T-helper 22 cell (primary cell): ENCODE results near the gene C10orf71.

Experiments
- DNase-seq: peaks from one replicate; pipeline ENCODE4 v3.0.0-alpha.2; 2020; ENCODE audit warnings: low read depth

The C10orf71 gene

DNA sequence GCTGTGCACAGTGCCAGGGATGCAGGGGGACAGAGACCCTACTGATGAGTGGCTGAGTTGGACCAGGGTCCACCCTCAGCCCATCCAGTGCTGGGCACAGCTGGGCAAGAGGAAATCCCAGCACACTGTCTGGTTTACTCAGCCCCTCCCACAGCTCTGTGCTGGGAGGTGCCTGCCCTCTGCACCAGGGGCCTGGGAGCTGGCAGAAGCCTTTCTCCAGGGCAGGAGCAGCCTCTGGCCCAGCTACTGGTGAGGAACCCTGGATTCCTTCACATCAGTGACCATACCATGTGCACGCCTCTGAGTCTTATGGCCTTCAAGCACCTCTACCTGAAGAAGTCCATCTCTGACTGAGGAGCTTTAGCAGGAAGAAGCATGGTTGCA, 25.9 kb upstream of the C10orf71 start:
- DNase-seq = no peak

DNA sequence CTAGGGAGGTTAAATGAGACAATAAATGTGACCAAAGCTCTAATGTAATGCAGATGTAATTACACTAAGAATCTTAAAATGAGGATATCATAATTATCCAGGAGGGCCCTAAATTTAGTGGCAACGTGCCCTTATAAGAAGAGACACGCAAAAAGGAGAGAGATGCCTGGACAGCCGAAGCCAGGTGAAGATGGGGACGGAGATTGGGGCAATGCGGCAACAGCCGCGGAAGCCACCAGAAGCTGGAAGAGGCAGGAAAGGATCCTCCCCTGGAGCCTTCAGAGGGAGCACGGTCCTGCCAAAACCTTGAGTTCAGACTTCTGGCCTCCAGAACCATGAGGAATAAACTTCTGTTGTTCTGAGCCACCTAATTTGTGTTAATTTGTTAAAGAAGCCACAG, 25.3 kb upstream of the C10orf71 start:
- DNase-seq = no peak

GRCh38 chr10:49274886-49275285, 24.1 kb upstream of the C10orf71 start:
- DNase-seq = no peak

DNA sequence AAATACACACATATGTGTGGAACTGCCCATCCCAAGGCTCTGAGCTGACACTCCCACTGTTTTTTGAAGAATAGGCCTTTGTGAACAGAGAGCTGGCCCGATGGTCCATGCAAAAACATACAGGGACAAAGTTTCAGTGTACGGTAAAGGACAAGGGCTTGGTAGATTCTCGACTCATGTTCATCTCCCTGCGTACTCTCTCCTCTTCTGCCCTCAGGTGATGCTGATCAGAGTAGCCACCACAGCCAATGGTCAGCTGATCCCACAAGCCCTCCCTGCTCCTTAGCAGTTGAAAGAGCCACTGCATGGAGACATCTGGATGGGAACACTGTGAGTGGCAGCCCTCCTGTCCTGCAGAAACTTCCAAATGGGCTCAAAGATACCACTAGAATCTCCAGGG, 23.1 kb upstream of the C10orf71 start:
- DNase-seq = no peak

DNA sequence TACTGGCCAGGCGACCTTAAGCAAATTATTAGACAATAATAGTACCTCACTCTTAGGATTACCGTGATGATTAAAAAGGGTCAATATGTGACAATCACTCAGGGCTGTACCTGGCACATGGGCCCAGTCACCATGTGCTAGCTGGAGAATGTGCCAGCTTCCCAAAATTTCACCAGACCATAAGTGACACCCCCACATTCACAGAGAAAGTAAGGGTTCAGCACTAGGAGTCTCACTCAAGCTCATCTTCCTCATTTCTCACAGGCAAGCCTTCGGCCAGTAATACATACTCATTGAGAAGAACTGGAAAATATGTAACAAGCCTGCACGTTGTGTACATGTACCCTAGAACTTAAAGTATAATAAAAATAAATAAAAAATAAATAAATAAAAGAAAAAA, 22.4 kb upstream of the C10orf71 start:
- no peak for DNase-seq

GRCh38 chr10:49277973-49278372, 21.0 kb upstream of the C10orf71 start:
- DNase-seq = no peak

- no peak for DNase-seq
Measured at GRCh38 chr10:49278497-49278981, 20.4 kb upstream of the C10orf71 start.

DNA sequence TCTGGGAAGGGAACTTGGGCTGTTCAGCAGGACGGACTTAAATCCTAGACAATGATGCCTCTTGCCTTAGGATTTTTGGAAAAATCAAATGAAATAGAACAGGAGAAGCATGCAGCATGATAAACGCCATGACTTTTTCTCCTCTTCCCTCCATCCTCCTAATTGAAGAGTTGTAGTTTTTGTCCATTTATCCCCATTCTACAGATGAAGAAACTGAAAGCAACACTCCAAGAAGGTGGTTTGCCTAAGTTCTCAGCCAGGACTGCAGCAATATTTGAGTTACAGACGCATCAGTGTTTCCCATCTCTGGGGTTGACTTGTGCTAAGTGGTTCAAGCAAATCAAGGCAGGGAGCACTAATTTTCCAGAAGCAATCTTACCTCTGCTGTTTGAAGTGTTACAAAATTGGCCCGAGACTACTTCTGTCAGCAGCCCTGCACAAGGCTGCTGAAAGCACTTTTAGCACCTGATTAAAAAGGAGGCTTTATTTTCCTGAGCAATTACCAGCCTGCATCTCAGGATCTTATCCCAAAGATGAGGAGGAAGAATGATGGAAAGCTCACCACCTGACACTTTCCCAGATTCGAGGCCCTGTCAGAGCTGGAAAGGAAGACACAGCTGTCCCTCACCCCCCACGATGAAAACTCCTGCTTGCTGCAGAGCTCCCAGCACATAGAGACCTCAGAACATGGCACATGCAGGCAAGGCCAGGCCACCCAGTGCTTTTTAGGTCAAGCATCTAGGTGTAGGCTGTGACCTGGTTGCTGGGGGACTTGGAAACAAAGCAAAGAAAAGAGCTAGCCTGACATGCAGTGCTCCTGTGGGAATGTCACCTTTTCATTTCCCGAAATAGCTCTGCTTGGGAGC, 19.7 kb upstream of the C10orf71 start:
- no peak for DNase-seq

DNA sequence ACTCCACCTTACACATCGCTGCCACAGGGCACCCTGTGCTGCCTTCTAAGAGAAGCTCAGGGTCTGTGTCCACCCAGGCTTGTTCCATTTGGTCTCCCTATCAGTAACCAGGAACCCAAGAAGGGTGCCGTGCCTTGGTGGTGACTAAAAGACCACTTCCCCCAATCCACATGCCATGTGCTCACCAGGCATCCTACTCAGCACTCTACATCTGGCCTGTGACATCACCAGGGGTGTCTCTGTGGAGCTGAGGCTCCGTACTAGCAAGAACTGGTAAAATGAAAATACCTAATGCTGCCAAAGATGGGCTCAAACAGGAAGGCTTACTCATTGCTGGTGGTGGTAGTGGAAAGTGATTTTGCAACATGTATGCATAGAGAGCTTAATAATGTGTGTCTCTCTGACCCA, 19.0 kb upstream of the C10orf71 start:
- no peak for DNase-seq

GRCh38 chr10:49281461-49281860, 17.5 kb upstream of the C10orf71 start:
- DNase-seq = no peak

DNA sequence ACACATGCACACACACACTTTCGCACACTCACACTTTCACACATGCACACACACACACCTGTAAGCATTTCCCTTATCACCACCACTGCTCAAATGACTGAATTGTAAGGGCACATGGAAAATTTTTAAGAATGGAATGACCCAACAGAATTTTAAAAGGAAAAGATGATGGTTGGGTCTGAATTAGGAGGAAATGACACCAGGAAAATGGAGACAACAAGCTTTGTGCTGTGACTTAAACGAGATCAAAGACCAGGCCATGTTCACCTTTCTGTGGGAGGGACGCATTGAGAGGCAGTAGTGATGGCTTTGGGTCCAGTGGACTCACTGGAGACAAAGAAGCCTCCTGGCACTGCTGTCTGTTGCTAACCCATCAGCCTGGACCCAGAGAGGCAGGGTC, 16.7 kb upstream of the C10orf71 start:
- DNase-seq = no peak

GRCh38 chr10:49282879-49283341, 16.1 kb upstream of the C10orf71 start:
- DNase-seq = no peak

DNA sequence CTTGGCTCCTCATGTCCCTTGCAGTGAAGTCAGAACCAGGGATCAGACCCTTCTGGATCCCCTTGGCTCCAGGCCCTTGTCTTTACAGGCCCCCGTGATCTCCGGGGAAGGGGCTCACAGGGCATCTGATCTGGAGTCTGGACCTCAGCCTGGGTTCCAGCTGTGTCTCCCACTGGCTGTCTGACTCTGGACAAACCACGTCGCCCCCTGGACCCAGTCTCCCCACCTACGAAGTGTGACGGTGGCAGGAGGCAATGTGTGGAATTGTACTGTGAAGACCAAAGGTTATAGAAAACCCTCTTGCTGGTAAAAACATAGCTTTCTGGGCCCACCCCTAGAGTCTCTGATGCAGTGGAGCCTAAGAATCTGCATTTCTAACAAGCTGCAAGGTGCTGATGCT, 15.5 kb upstream of the C10orf71 start:
- DNase-seq = no peak

DNA sequence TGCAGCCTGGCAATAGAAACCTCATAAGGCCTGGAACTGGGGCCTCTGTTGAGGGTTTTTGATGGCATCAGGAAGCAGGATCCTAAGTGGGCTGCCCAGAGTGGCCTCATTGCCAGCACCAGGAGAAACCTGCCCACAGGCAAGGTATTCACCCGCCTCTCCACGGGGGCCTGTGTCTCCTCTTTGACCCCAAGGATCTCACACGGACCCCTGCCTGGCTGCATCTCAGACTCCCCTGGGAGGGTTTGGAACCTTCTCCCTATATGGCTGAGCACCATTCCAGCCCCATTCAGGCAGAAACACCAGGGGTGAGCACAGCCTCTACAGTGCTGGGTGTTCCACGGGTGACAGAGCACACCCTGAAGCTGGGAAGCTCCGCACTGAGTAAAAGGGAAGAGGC, 14.6 kb upstream of the C10orf71 start:
- no peak for DNase-seq

DNA sequence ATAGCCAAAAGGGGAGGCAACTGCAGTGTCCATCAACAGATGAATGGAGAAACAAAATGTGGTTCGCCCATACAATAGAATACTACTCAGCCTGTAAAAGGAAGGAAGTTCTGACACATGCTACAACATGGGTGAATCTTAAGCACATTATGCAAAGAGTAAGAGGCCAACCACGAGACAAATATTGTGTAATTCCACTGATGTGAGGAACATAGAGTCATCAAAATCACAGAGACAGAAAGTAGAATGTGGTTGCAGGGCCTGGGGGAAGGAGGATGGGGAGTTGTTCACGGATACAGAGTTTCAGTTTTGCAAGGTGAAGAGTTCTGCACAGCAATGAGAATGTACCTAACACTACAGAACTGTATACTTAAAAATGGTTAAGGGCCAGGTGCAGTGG, 13.7 kb upstream of the C10orf71 start:
- no peak for DNase-seq

- no peak for DNase-seq
Measured at GRCh38 chr10:49286686-49287085, 12.3 kb upstream of the C10orf71 start.

- DNase-seq = no peak
Measured at GRCh38 chr10:49287689-49288340, 11.2 kb upstream of the C10orf71 start.

DNA sequence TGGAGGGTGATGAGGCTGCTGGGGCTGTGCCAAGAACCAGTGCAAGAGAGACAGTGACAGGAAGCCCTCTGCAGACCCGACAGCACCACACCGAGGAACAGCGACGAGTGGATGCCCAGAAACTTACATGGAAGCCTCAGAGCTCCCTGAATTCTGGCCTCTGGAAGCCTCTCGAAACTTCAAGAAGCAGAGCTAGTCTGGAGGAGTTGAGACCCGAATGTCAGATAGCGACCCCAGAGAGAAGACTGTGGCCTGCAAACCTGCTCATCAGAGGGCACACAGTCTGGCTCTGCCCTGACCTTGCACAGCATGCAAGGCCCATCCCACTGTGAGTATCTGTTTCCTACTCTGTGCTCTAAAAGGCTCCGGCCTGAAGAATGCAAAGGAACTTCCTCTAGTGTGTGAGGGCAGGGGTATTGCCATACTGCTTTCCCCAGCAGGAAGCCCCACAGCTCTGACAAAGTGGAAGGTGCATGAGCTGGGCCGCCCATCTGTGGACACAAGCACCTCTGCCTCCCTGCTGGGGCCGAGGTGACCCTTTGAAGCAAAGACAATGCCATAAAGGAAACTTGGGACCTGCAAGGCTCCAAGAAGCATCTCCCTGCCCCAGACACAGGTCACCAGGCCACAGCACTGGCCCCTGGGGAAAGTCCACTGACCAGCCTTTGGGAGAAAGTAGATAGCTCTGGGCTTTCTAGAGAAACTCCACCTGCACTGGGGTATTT, 10.5 kb upstream of the C10orf71 start:
- DNase-seq = no peak

DNA sequence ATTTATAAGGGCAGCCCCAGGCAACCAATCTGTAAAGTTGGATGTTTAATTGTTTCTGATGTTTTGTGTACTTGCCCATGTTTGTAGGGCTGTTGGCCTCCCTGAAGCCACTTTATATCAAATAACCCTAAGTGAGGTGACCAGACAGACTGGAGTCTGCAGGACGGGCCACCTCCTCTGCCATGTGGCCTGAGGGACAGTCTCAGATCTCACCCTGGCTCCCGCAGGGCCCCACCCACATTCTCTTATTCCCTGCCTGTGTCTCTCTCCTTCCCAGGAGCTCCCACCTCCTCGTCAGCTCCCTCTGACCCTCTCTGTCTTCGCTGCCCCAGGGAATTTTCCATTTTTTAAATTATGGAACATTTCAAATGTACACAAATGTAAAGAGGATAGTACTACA, 9.5 kb upstream of the C10orf71 start:
- DNase-seq = no peak

- no peak for DNase-seq
Measured at GRCh38 chr10:49290131-49290530, 8.8 kb upstream of the C10orf71 start.

GRCh38 chr10:49290607-49291006, 8.4 kb upstream of the C10orf71 start:
- no peak for DNase-seq

GRCh38 chr10:49292565-49293207, 6.3 kb upstream of the C10orf71 start:
- DNase-seq = no peak
